Lower lobe of right lung (tissue), 2 donors: ENCODE results near the gene FGF22. TPM values are rescaled to one million over a fixed set of nuclear protein-coding genes. Genes with fewer than 3 reads are reported as not detected.
A peak's percentile ranks its signal among the peaks of the same experiment; 100 is the strongest.

Experiments used
- ATAC-seq, 2 donors: fragments of 200-7000 bp; cut with Tn5 transposase; one replicate each; pipeline ENCODE4 v1.9.1; 2020 to 2022; ENCODE audit warnings: mild to moderate bottlenecking in 2 of 2, moderate library complexity in 2 of 2
- DNase-seq: peaks from one replicate; pipeline ENCODE4 v3.0.0-alpha.2; 2020
- H3K27ac ChIP-seq: fragments of 200-600 bp; one replicate; pipeline ENCODE4 v1.8.0; 2022
- H3K27me3 ChIP-seq: fragments of 200-600 bp; one replicate; pipeline ENCODE4 v1.8.0; 2022; ENCODE audit warnings: low read depth
- H3K36me3 ChIP-seq: fragments of 200-600 bp; one replicate; pipeline ENCODE4 v1.8.0; 2022; ENCODE audit warnings: mild to moderate bottlenecking
- H3K4me1 ChIP-seq: fragments of 200-600 bp; one replicate; pipeline ENCODE4 v1.8.0; 2022
- H3K4me3 ChIP-seq: fragments of 200-600 bp; one replicate; pipeline ENCODE4 v1.8.0; 2022; ENCODE audit warnings: mild to moderate bottlenecking
- H3K9me3 ChIP-seq: fragments of 200-600 bp; one replicate; pipeline ENCODE4 v1.8.0; 2022
- CTCF ChIP-seq: fragments of 200-600 bp; IDR thresholded peaks from one replicate; pipeline ENCODE4 v1.8.0; 2022; ENCODE audit warnings: antibody characterized with exemption, mild to moderate bottlenecking
- intact Hi-C: fragments of 100-400 bp; cut with DNase I; formaldehyde crosslinking; loops from one replicate; pipeline ENCODE4 v1.11.0; 2022
- total RNA-seq: library from RNA; stranded (reverse); fragmentation: NEBNext Ultra II Directional; extraction: Animal tissue kit (Norgen Biotek cat#: 25700); gene quantifications from one replicate; pipeline ENCODE4 v1.2.1, GENCODE V29; 2021
- donor health status: DM: no; HTN: yes; CAD: no; lungs with severe emphysema.

The FGF22 gene
- total RNA-seq, 1 donor from 2014 or later: 0.65 TPM

DNA sequence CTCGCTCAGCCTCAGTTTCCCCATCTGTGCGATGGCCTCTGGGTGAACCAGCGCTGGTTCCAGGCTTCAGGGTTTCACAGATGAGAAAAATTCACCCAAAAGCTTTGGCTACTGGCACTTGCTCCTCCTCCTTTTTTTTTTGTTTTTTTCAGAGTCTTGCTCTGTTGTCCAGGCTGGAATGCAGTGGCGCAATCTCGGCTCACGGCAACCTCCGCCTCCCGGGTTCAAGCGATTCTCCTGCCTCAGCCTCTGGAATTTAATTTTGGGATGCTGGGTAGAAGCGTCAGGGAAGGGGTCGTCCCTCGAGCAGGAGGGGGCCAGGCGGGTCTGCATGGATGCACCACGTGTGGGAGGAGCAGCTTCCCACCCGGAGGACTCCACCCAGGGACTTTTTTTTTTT lies 48.5 kb downstream of the FGF22 start:
- no peak for TF ChIP-seq CTCF
- H3K4me3 ChIP-seq: no peak overlapping the region
- no peaks in the 10 kb centered on the region for H3K4me1 ChIP-seq
- ATAC-seq: no peak
- no peak for DNase-seq
- intact Hi-C loops: no loop called here
- H3K27me3 ChIP-seq: no peaks in the 10 kb centered on the region
- no peaks in the 10 kb centered on the region for H3K36me3 ChIP-seq
- no peaks in the 10 kb centered on the region for H3K9me3 ChIP-seq
- H3K27ac ChIP-seq: no peak overlapping the region

DNA sequence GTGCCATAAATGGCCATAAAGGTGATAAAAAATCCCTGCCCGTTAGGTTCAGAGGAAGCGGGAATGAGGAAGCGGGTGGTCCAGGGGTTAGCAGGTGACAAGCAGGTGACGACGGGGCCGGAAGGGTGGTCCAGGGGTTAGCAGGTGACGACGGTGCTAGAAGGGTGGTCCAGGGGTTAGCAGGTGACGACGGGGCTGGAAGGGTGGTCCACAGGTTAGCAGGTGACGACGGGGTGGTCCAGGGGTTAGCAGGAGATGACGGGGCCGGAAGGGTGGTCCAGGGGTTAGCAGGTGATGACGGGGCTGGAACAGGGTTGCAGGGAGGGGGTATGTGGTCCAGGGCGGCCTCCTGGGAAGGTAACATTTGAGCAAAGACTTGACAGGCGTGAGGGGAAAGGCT lies 49.3 kb downstream of the FGF22 start:
- DNase-seq: no peak
- no peaks in the 10 kb centered on the region for H3K4me1 ChIP-seq
- H3K27me3 ChIP-seq: no peaks in the 10 kb centered on the region
- no peaks in the 10 kb centered on the region for H3K36me3 ChIP-seq
- no peaks in the 10 kb centered on the region for H3K9me3 ChIP-seq
- ATAC-seq: peak in 1 of 2 donors; percentile 9
- no peak overlapping the region for H3K27ac ChIP-seq
- TF ChIP-seq CTCF: no peak
- H3K4me3 ChIP-seq: no peak overlapping the region
- intact Hi-C loops: no loop called here

GRCh38 chr19:690203-690602 lies 50.5 kb downstream of the FGF22 start:
- Histone ChIP-seq H3K36me3 (no peaks in the 10 kb centered on the region), H3K4me3 (no peak overlapping the region), H3K9me3 (no peaks in the 10 kb centered on the region), H3K27me3 (peaks cover 5% of the 10 kb centered on the region), H3K4me1 (no peaks in the 10 kb centered on the region), H3K27ac (no peak overlapping the region)
- intact Hi-C loops: no loop called here
- no peak for ATAC-seq
- no peak for DNase-seq
- no peak for TF ChIP-seq CTCF

Other genes with a start within 250 kb of the FGF22 start
- gene C2CD4C, start 230.7 kb upstream of the FGF22 start, total RNA-seq: 2.2 TPM
- 24.0 TPM for gene SHC2, start 178.8 kb upstream of the FGF22 start, total RNA-seq
- 0.92 TPM for gene MADCAM1, start 143.4 kb upstream of the FGF22 start, total RNA-seq
- gene TPGS1, start 132.4 kb upstream of the FGF22 start, total RNA-seq: 18.8 TPM
- gene CDC34, start 108.1 kb upstream of the FGF22 start, total RNA-seq: 40.0 TPM
- gene GZMM, start 95.8 kb upstream of the FGF22 start, total RNA-seq: 3.6 TPM
- gene BSG, start 67.3 kb upstream of the FGF22 start, total RNA-seq: 366 TPM
- 0.24 TPM for gene HCN2, start 50.0 kb upstream of the FGF22 start, total RNA-seq
- gene POLRMT, start 6.3 kb upstream of the FGF22 start, total RNA-seq: 42.5 TPM
- 27.0 TPM for gene RNF126, start 23.3 kb downstream of the FGF22 start, total RNA-seq
- gene FSTL3, start 36.5 kb downstream of the FGF22 start, total RNA-seq: 48.0 TPM
- not detected for gene PRSS57, start 55.6 kb downstream of the FGF22 start, total RNA-seq
- 37.0 TPM for gene PALM, start 69.1 kb downstream of the FGF22 start, total RNA-seq
- gene MISP, start 111.2 kb downstream of the FGF22 start, total RNA-seq: 8.9 TPM
- 254 TPM for gene PTBP1, start 157.6 kb downstream of the FGF22 start, total RNA-seq
- 2.1 TPM for gene PLPPR3, start 182.1 kb downstream of the FGF22 start, total RNA-seq
- 1.7 TPM for gene AZU1, start 188.0 kb downstream of the FGF22 start, total RNA-seq
- not detected for gene PRTN3, start 201.1 kb downstream of the FGF22 start, total RNA-seq
- gene ELANE, start 212.4 kb downstream of the FGF22 start, total RNA-seq: 0.97 TPM
- 282 TPM for gene CFD, start 219.8 kb downstream of the FGF22 start, total RNA-seq